Cardiac fibroblast (primary cell): ENCODE results near the gene SNAI3.

Experiments used
- DNase-seq, 2 donors: peaks; one replicate each; pipeline versions ENCODE4 v3.0.0 to v3.0.0-alpha.2; 2010; ENCODE audit warnings: low read depth in 2 of 2
- H3K4me3 ChIP-seq, 2 donors: replicated peaks in 1 of 2; 1 replicate in 1 of 2; 2 replicates in 1 of 2; pipeline ENCODE4 v1.5.1; 2011; ENCODE audit warnings: low read depth in 2 of 2, low read length in 2 of 2, mild to moderate bottlenecking in 2 of 2, moderate library complexity in 1 of 2
- TF ChIP-seq, protein P1 (sequence below): IDR thresholded peaks from one replicate; pipeline ENCODE4 v1.5.1; 2011; ENCODE audit warnings: low read depth, mild to moderate bottlenecking, low read length, inconsistent platforms

Gene SNAI3

DNA sequence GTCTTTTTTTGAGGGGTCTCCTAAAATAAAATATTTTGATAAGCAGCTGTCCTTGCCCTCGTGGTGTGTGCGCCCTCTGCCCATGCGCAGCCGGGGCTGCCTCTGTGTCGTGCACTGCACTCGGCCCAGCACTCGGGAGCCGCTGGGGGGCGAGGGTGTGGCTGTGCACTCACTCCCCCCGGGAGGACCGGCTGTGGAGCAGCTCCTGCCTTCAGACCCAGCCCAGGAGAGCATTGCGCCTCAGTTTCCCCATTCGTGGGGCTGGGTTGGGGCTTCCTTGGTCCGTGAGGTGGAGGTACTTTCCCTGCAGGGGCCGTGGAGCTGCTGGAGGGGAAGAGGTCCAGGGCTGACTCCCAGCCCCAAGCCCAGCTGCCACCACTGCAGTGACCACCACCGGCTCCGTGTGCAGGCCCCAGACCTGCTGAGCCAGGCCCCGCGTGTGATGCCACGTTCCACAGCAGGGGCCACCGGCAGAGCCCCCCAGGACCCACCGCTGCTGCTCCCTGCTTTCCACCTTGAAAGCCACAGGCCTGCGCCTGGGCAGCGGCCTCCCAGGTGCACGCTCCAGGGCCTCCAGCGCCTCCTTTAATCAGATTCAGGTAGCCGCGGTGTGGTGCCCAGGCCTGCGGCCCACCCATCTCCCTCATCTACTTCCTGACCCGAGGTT lies 54.3 kb downstream of the SNAI3 start:
- TF ChIP-seq, protein P1, sequence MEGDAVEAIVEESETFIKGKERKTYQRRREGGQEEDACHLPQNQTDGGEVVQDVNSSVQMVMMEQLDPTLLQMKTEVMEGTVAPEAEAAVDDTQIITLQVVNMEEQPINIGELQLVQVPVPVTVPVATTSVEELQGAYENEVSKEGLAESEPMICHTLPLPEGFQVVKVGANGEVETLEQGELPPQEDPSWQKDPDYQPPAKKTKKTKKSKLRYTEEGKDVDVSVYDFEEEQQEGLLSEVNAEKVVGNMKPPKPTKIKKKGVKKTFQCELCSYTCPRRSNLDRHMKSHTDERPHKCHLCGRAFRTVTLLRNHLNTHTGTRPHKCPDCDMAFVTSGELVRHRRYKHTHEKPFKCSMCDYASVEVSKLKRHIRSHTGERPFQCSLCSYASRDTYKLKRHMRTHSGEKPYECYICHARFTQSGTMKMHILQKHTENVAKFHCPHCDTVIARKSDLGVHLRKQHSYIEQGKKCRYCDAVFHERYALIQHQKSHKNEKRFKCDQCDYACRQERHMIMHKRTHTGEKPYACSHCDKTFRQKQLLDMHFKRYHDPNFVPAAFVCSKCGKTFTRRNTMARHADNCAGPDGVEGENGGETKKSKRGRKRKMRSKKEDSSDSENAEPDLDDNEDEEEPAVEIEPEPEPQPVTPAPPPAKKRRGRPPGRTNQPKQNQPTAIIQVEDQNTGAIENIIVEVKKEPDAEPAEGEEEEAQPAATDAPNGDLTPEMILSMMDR, result no peak
- no peak for DNase-seq
- H3K4me3 ChIP-seq, result no peak overlapping the region

DNA sequence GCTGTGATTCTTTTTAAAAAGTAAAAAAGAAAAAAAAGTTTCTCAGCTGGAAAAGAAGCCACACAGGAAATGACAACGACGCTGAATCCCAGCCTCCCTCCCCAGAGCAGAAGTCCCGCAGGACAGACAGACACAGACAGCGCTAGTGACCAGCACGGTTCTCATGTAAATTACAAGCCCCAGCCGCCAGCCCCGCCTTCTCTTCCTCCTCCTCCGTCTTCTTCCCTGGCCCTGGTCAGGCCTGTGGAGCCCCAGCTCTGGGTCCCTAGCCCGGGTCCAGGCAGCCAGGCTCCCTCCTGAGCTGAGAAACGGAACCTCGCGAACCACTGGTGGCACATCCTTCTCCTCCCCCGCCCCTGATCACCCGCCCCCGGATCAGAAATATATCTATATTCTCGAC lies 54.9 kb downstream of the SNAI3 start:
- TF ChIP-seq, protein P1, result no peak
- H3K4me3 ChIP-seq, result no peak overlapping the region
- DNase-seq, result peak in 1 of 2 donors; percentile 36

DNA sequence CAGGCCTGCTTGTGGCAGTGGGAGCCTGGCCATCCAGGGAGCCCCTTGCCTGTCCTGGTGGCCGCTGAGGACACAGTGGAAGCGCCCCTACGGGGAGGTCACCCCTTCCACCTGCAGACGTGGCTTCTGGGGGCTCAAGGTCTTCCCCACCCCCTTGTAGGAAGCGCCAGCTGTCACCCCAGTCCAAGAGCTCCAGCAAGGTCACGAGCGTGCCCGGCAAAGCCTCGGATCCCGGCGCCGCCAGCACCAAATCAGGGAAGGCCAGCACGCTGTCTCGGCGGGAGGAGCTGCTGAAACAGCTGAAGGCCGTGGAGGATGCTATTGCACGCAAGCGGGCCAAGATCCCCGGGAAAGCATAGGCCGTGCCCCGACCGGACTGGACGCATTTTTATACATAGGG lies 55.4 kb downstream of the SNAI3 start:
- TF ChIP-seq, protein P1, result no peak
- no peak for DNase-seq
- H3K4me3 ChIP-seq, result no peak overlapping the region

DNA sequence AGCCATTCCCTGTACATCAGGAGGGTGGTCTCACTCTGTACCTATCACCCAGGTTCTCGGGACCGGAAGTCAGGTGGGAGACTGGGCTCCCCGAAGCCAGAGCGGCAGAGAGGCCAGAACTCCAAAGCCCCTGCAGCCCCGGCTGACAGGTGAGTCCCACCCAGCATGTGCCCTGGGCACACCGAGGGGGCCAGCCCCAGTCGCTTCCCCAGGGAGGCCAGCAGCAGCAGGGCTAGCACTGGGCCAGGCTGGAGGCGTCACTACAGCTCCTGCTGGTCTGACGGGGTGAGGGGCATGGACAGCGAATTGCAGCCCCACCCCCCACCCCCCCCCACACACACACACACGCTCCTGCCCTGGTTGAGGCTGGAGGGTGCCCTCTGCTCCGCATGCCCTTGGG lies 55.9 kb downstream of the SNAI3 start:
- TF ChIP-seq, protein P1, result no peak
- DNase-seq, result no peak
- H3K4me3 ChIP-seq, result no peak overlapping the region

DNA sequence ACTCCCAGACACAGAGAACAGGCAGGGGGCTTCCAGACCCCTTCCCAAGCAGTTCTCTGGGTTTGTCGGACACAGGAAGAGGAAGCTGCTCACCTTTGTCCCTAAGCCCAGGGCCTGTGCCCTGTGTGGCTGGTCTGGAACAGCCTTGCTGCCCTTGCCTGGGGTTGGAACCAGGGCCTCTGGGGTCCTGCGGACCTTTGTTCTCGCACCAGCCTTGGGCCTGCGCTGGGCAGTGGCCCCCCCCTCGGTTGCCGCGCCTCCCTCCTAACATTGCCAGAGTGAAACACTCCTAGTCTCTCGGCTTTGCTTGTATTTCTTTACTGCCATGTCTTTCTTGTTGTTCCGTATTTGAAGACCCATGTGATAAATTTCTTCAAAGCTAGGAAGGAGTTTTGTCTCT lies 56.5 kb downstream of the SNAI3 start:
- no peak for DNase-seq
- H3K4me3 ChIP-seq, result no peak overlapping the region
- TF ChIP-seq, protein P1, result no peak

DNA sequence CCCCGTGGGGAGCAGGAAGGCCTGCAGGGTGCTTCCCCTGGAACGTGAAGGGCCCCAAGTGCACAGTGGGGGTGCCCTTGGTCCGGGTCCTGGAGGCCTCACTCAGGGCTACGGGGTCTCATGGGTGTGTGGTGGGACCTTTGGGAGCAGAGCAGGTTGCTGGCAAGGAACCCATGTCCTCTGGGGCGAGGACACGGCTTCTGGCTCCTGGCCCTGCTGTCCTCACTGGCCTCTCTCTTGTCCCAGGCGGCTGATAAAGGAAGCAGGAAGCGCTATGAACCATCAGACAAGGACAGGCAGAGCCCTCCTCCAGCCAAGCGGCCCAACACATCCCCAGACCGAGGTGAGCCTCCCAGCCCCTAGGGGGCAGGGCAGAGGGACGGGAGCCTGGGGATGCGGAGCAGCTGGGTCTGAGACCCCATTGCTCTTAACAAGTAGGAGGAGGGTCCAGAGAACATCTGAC lies 57.8 kb downstream of the SNAI3 start:
- no peak overlapping the region for H3K4me3 ChIP-seq
- DNase-seq, result peak in 1 of 2 donors; percentile 31
- TF ChIP-seq, protein P1, result peak; percentile 49
